ENCODE data around the gene BCOR.

BCOR gene
- 47.5 to 128 reads per million in 2 donors for total RNA-seq

GRCh38 chrX:40097504-40098263 lies at the start of gene BCOR:
Gene BCOR (minus strand): TSS chrX:40097958. CDS start chrX:40077929, 20,029 bp downstream.
- DNase-seq = peak; percentile 42 to 91 (median 65)

- no peak for DNase-seq
Observed at GRCh38 chrX:40147126-40147952, 49.6 kb upstream of the BCOR start.

DNA sequence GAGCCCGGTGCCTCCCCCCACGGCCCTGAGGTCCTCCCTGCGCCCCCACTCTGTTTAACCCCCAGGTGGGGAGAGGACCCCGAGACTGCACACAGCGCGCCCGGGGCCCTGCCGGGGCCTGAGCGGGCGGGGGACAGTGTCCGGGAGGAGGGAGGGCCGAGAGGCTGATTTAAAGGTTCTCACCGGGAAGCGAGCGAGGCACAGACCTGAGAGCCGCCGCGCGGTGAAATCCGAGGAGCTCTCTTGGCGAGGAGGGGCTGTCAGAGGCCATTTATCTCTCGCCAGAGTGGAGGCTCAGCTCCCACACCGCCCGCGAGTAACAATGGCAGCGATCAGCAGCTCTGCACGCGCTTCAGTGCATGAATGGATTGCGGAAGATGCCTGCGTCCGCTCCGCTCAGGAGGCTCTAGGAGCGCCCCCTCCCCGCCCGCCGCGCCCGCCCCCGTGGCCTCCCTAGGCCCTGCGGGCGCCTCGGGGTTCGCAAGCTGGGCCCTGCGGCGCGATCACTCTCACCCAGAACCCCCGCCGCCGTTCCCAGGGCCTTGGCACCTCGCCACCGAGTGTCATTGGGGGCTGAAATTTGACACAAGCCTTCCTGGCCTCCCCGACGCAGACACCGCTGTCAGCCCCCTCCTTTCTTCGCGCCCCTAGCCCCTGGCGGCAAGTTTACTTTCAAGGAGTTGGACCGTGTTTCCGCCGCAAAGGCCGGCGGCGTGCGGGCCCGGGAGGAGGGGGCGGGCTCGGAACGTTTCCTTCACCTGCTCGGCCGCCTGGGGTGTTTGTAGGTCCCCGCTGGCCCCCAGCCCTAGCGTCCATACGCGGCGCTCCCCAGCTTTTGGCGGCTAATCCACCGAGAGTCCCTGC lies 48.7 kb upstream of the BCOR start:
- DNase-seq = peak in 1 of 5 experiments; percentile 58

GRCh38 chrX:40145923-40146261 lies 48.1 kb upstream of the BCOR start:
- no peak for DNase-seq

DNA sequence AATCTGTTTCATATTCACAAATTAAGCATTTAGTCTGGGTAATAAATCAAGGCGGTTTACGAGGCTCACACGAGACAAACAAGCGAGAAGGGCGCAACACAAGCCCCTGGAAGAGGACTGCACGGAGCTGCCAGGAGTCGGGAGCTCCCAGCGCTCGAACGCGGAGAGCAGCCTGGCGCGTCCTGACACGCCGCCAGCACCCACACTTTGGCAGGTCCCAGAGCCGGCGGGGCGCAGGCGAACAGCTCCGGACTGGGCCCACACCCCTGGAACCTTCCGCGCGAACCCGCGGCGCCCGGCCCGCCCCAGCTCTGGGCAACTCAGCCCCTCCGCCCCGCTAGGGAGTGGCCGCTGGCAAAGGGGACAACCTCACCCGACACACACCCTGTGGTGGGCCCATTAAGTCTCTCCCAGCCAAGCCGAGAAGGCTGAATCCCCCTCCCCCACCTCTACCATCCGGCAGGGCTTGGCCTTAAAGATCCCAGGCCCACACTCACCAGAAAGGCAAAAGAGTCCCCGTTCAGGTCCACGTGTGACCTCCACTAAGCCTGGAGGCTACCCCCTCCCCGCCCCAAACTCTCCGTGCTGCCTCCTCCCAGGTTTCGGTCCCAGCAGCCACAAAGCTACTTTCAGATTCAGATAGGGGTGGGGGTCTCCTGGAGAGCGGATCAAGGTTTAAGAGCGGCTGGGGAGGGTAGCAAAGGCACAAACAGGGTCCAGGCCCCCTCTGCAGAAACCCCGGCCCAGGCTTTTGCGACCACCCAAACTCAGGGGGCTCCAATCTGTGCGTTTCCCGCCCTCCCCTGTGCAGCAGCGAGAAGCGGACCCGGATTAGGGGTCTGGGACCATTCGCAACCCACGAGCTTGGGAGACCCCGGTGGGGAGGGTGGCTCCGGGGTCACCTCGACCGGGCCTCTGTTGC lies 47.5 kb upstream of the BCOR start:
- DNase-seq = no peak

DNA sequence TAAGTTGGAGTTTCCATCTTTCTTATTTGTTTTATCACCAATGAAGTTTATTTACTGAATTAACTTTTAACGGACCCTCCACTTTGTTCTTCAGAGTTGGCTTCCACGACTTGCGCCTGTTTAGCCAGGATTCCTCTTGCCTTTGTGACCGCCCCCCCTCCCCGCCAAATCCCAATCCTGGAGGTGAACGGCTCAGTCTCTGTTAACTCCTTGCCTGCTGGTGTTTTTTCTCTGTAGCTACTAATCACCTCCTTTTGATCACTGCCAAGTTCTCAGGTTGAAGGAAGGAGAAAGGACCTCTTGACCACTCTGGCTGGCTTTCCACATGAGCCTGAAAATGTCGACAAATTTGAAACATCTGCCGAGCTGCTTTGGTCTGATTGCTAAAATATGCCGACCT lies 46.8 kb upstream of the BCOR start:
- DNase-seq = no peak

- DNase-seq = no peak
Observed at GRCh38 chrX:40143987-40144386, 46.2 kb upstream of the BCOR start.

GRCh38 chrX:40143001-40143400 lies 45.2 kb upstream of the BCOR start:
- no peak for DNase-seq

DNA sequence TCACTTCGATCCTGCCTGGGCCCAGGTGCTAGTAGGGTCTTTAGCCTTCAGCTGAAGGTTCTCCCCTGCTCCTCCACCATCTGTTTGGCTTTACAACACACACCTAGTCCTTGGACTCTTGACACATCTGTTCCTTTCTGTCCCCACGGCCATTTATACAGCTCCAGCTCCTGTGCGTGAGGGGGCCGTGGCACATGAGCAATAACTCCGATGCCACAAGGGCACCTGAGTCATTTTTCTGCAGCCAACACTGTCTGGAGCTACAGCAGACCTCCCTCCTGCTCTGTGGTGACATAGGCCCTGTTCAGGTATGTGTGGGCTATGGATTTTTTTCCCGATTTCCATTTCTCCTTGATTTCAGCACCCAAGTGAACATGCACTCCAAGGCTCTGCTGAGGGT lies 44.7 kb upstream of the BCOR start:
- no peak for DNase-seq

- DNase-seq = no peak
Observed at GRCh38 chrX:40140706-40141499, 43.1 kb upstream of the BCOR start.

- DNase-seq = no peak
Observed at GRCh38 chrX:40132751-40133150, 35.0 kb upstream of the BCOR start.

DNA sequence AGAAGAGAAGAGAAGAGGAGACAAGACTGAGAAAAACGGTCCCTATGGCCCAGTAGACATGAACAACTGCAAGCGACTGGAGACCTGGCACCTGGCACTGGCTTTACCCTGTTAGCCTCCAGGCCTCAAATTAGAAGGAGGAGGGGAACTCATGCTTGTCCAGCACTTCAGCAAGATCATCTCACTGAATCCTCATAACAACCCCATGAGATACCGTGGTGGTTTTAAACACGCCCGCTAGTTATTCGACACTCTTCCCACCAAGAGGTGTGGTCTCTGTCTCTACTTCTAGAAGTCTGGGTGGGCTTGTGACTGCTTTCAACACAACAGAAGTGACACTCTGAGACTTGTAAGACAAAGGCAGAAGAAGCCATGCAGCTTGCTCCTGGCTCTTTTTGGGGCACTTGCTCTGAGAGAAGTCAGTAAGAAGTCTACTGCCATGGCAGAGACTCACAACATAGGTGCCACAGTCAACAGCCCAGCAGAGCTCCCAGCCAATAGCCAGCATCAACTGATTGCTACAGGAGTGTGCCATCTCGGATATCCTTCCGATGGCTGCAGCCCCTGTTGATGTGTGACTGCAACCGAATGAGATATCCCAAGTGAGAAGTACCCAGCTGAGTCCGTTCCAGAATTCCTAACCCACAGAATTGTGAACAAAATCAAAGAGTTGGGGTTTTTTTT lies 34.0 kb upstream of the BCOR start:
- DNase-seq = no peak

DNA sequence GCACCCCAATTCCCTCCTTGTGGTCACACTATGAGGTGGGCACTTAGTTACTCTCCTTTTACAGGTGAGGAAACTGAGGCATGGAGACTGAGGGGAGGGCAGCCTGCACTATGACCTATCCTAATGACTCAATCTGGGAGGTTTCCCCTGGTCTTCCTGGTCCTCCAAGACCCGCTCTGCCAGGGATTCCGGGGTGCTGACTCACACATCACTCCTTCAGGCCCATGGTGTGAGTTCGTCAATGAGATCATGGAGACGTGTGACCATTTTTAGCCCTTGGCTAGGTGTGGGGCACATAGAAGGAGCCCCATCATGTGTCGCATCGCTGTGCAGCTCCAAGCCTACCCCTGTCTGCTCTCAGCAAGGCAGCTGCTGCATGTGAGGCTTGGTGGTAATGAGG lies 32.4 kb upstream of the BCOR start:
- DNase-seq = no peak

GRCh38 chrX:40127052-40127451 lies 29.3 kb upstream of the BCOR start:
- DNase-seq = peak in 1 of 5 experiments; percentile 91

GRCh38 chrX:40122487-40122886 lies 24.7 kb upstream of the BCOR start:
- no peak for DNase-seq

DNA sequence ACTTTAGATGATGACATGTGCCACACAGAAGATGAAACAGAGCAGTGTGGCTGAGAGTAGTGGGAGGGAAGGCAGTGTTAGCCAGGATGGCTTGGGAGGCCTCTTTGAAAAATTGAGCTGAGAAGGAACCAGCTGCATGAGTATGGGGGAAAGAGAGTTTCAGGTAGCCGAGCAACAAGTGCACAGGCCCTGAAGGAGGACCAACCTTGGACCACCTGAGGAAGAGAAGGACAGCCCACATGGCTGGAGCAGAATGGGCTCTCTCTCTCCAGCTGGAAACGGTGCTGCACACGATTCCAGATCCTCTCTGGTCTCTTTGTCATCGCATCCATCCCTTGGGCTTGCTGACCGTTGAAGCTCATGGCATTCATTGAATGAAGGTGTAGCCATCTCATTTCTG lies 23.9 kb upstream of the BCOR start:
- no peak for DNase-seq

GRCh38 chrX:40120838-40121580 lies 23.3 kb upstream of the BCOR start:
- peak in 1 of 5 experiments; percentile 20 for DNase-seq

- no peak for DNase-seq
Observed at GRCh38 chrX:40117715-40118285, 20.0 kb upstream of the BCOR start.

- DNase-seq = no peak
Observed at GRCh38 chrX:40116925-40117324, 19.2 kb upstream of the BCOR start.

Data from T-helper 2 cell (primary cell).